AG04450 (cell line): ENCODE data around the gene DLX4. TPM values are rescaled to one million over a fixed set of nuclear protein-coding genes. Genes with fewer than 3 reads are reported as not detected.

Experiments used
- CTCF ChIA-PET: fragments of 300-600, 350-600 bp; formaldehyde crosslinking; extraction: SDS; loops from one replicate; lab custom pipeline; 2022; ENCODE audit warnings: antibody characterized with exemption, inconsistent platforms; lab: Charles Lee
- POLR2A ChIA-PET: fragments of 350-600 bp; formaldehyde crosslinking; extraction: SDS; loops from one replicate; lab custom pipeline; 2021; ENCODE audit warnings: antibody characterized with exemption, inconsistent platforms; lab: Yijun Ruan, JAX
- DNase-seq: peaks from one replicate; pipeline ENCODE4 v3.0.0-alpha.2; 2011; ENCODE audit warnings: low read depth, low spot score
- H3K27ac ChIP-seq: one replicate; pipeline ENCODE4 v1.5.1; 2012; ENCODE audit warnings: low read depth, low read length, control low read depth
- H3K27me3 ChIP-seq: one replicate; pipeline ENCODE4 v1.6.0; 2012; ENCODE audit warnings: low read length; ENCODE audit not compliant: control insufficient read depth, insufficient read depth
- H3K4me3 ChIP-seq: 2 replicates; pipeline ENCODE4 v1.5.1; 2011; ENCODE audit warnings: mild to moderate bottlenecking, low read depth, low read length, control low read depth
- H3K9me3 ChIP-seq: 2 replicates; pipeline ENCODE4 v1.5.1; 2012; ENCODE audit warnings: low read length; ENCODE audit not compliant: control insufficient read depth, insufficient read depth
- CTCF ChIP-seq: IDR thresholded peaks from 2 replicates; pipeline ENCODE4 v1.5.1; 2011; ENCODE audit warnings: low read depth, low read length, control low read depth, inconsistent platforms
- polyA plus RNA-seq: library from polyadenylated mRNA; depleted of rRNA; stranded (reverse); fragments of >200 nt; gene quantifications from 2 replicates; pipeline ENCODE4 v1.2.3, GENCODE V29; 2011

The DLX4 gene
- polyA plus RNA-seq, 1 experiment: 0.15 TPM

GRCh38 chr17:49994085-49995054, 25.4 kb downstream of the DLX4 start:
- no peak overlapping the region for H3K27ac ChIP-seq
- no peak for TF ChIP-seq CTCF
- DNase-seq: no peak
- POLR2A ChIA-PET: interaction anchor here (0.6 to 0.8 kb wide), 2 partner anchors 19 to 749 kb away, joined by 7 to 18 read pairs; no protein-coding TSS in a partner anchor
- CTCF ChIA-PET: interaction anchor here (1.3 to 8.1 kb wide), 4 partner anchors 9 to 134 kb away, joined by 4 to 249 read pairs (median 14); partner anchors contain the start of gene PDK2
- H3K27me3 ChIP-seq: peaks cover 77% of the 10 kb centered on the region
- H3K9me3 ChIP-seq: peaks cover 7% of the 10 kb centered on the region; the same call in 1 of the 2 replicates
- H3K4me3 ChIP-seq: 0 out of 2 replicates have a peak overlapping the region, but pooled peaks have one; percentile 38

GRCh38 chr17:49995055-49995738, 26.2 kb downstream of the DLX4 start, which contains the start of gene DLX3:
Gene DLX3 (minus strand): TSS chr17:49995224. CDS start chr17:49994998, 226 bp downstream.
- Histone ChIP-seq H3K27me3 (peaks cover 75% of the 10 kb centered on the region), H3K9me3 (peaks cover 7% of the 10 kb centered on the region; the same call in 1 of the 2 replicates), H3K4me3 (peak within 1 kb of the TSS; percentile 25; the same call in 1 of the 2 replicates), H3K27ac (no peak within 1 kb of the TSS)
- no peak for TF ChIP-seq CTCF
- POLR2A ChIA-PET: no interaction called here
- DNase-seq: no peak
- CTCF ChIA-PET: interaction anchor here (1.1 to 8.1 kb wide), 12 partner anchors 9 to 438 kb away, joined by 3 to 249 read pairs (median 8); partner anchors contain the start of gene PDK2

- TF ChIP-seq CTCF: no peak
- DNase-seq: no peak
- Histone ChIP-seq H3K9me3 (peaks cover 7% of the 10 kb centered on the region; the same call in 1 of the 2 replicates), H3K27ac (no peak overlapping the region), H3K4me3 (no peak overlapping the region), H3K27me3 (peaks cover 73% of the 10 kb centered on the region)
- POLR2A ChIA-PET: no interaction called here
- CTCF ChIA-PET: interaction anchor here (0.6 to 8.1 kb wide), 42 partner anchors 8 to 483 kb away, joined by 3 to 249 read pairs (median 6); partner anchors contain the start of genes PDK2 and SLC35B1
Observed at GRCh38 chr17:49996121-49996494, 27.1 kb downstream of the DLX4 start.

- no peak overlapping the region for H3K27ac ChIP-seq
- DNase-seq: no peak
- peak; percentile 92 for TF ChIP-seq CTCF
- peaks cover 7% of the 10 kb centered on the region; the same call in 1 of the 2 replicates for H3K9me3 ChIP-seq
- H3K4me3 ChIP-seq: peak overlapping the region; percentile 50
- ChIA-PET CTCF (interaction anchor here (0.6 to 8.1 kb wide), 64 partner anchors 8 to 484 kb away, joined by 3 to 249 read pairs (median 5); partner anchors contain the start of genes PDK2 and SLC35B1), POLR2A (no interaction called here)
- H3K27me3 ChIP-seq: peaks cover 73% of the 10 kb centered on the region
Observed at GRCh38 chr17:49996495-49997300, 27.7 kb downstream of the DLX4 start.
